Stimulated activated naive CD4-positive, alpha-beta T cell treated with Interleukin-2 at 50 U/mL for 16 hours (primary cell): ENCODE measurements around the gene VSTM1.
"Not testable (repeated sequence)": the region's sequence is repeated elsewhere in the genome, so short reads cannot be mapped to it uniquely, and the experiment has no call there.

ENCODE experiments used
- DNase-seq: peaks from one replicate; lab custom pipeline; 2025; lab: John Stamatoyannopoulos, UW

VSTM1 gene, protein sequence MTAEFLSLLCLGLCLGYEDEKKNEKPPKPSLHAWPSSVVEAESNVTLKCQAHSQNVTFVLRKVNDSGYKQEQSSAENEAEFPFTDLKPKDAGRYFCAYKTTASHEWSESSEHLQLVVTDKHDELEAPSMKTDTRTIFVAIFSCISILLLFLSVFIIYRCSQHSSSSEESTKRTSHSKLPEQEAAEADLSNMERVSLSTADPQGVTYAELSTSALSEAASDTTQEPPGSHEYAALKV

DNA sequence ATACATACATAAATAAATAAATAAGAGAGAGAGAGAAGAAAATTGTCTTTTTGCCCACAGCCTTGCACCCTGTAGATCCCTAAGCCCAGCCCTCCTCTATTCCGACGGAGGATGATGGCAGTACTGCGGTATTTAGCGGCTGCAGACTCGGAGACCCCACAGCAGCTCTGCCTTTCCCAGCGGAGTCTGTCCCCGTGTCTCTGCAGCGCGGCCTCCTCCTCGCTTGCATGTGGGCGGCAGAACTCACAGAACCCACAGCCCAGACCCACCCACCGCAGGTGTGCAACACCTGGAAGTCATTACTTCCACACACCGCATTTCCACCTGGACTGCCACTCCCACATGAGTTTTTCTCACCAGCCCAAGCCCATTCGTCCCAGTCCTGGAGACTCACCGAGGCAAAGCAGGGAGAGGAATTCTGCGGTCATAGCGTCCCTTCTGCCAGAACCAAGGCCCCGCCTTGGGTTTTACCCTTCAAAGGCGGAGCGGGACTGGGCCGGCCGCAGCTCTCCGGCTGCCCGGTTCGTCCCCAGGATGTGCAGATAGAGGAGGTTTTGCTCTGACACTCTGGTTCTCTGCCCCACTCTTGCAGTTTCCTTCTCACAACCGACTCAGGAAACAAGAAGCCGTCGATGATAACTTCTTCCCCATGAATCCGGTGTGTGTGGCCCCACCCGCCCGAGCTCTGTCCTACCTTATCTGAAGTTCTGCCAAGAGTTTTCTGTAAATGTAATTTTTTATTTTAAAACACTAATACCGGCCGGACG, at the start of gene VSTM1:
Gene VSTM1 (minus strand): TSS at position 548 of the 767 bp plus-strand sequence. CDS start 120 bp downstream, at position 428.
- DNase-seq: no peak

DNA sequence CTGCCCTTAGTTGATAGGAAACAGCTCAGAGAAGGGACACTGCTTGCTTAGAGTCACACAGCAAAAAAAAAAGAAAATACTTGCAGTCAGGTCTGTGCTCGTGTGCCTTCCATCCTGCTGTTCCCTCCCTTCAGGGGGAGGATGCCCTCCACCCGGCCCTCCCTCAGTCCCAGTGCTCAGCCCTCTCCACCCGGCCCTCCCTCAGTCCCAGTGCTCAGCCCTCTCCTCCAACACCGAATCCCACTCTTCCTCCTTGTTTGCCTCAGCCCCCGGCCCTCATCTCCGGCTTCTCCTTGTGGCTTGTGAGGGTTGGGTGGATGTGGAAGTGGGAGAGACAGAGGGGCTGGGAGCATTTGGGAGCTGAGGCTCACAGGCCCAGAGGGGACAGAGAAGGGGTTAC, 46.0 kb upstream of the VSTM1 start:
- DNase-seq: no peak

DNA sequence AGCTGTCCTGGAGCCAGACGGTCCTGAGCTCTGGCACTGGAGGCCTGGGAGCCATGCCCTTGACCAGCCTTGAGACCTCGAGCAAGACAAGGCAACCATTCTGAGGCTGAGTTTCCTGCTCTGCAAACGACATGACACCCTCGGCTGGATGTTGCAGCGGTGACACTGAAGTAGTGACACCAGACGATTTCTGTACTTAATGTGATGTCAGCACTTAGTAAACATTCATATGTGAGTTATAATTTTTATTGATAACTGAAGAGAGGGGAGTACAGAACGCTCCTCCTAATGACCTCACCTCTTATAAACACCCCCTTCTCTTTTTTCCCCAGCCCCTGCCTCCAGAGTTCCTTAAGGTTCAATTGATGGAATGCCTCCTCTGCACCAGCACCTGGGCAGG, 44.8 kb upstream of the VSTM1 start:
- no peak for DNase-seq

DNA sequence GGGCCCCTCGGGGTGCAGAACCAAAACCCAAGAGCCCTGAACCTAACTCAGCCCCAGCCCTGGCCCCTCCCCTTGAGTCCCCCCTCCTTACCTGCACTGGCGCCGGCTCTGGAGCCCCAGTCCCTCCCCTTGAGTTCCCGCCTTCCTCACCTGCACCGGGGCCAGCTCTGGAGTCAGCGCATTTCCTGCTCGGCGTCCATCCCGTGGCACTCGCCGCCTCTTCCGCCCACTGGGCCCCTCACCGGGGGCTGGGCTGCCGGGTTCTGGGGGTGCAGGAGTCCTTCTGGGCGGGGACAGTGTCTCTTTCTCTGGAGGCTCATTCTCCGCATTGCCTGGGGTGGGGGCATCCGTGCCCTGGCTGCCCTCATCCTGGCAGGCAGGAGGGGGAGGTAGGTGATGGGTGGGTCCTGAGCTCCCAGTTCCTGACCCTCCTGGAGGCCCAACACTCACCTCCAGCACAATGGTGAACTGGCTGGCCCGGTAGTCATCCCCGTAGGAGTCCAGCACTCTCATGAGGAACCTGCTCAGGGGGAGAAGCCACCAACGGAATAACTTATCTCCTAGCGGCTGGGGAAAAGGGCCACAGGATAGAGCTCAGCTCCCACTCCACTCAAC, 44.3 kb upstream of the VSTM1 start:
- no peak for DNase-seq

DNA sequence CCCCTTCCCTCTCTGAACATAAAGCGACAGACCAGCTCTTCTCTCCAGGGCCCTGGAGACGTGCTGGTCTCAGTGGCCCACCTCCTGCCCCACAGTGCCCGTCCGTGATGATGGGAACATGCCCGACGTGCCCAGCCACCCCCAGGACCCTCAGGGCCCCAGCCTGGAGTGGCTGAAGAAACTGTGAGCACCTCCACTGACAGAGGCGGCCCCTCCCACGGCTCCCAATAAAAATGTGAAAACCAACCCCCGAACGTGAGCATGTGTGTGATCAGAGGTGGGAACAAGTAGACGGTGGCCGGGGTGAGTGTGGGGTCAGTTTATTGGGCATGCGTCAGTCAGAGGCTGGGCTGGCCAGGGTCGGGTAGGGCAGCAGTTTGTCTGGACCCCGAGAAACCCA, 43.0 kb upstream of the VSTM1 start:
- no peak for DNase-seq

DNA sequence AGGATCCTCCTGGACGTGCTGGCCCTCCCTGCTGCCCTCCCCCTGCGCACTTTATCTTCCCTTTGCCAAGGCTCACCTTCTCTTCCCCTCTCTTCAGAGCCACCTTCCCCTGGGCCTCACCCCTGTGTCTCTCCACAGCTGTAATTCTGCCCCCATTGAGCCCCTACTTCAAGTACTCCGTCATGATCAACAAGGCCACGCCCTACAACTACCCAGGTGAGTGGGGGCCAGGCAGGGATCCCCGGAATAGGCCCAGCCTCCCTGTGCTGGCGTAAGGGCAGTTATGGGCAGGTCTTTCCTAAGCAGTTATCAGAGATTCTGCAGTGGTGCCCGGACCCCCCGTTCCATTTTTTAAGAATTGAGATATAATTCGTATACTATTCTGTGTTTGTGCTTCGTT, 42.1 kb upstream of the VSTM1 start:
- DNase-seq: no peak

DNA sequence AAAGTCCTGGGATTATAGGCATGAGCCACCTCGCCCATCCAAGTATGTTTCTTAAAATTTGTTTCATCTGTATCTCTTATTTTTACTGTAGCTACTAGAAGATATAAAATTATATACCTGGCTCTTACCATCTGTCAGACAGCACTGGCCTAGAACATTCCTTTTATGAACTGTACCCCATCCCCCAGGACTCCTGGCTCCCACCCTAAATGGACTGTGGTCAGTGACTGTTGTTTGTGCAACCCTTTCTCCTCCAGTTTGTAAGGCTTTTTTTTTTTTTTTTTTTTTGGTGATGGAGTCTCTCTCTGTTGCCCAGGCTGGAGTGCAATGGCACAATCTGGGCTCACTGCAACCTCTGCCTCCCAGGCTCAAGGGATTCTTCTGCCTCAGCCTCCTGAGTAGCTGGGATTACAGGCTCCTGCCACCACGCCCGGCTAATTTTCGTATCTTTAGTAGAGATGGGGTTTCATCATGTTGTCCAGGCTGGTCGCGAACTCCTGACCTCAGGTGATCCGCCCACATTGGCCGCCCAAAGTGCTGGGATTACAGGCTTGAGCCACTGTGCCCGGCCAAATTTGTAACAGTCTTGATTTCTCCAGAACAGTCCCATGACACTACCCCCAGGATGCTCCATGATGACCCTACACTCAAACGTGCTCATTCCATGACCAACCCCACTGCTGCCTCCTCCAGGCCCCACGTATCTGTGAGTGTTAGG, 41.5 kb upstream of the VSTM1 start:
- DNase-seq: no peak

DNA sequence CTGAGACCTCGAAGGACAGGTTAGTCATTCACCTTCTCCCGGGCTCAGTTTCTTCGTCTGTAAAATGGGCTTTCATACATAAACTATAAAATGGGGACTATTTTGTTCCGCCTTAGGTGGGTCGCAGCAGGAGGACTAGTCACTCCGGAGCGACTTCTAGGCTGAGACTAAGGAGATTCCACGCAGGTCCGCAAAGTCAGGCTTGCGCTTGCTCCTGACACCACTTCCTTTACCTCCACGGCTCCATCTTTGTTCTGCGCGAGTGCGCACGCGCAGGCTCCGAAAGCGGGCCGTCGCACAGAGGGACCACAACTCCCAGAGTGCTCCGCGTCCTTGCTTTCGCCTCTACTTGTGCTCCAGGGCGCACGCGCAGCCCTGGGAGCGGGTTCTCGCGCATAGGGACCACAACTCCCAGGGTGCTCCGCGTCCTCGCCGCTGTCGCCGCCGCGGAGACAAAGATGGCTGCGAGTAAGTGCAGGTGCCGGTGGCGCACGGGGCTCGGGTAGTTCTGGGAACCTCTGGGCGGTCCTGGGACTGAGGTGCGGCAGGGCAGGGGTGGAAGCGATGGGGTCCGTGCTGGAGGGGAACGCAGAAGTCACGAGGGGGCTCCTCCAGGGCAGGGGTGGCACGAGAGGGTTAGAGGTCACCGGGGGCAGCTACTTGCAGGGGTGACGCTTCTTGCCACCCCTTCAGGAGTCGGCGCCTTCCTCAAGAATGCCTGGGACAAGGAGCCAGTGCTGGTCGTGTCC, 38.9 kb upstream of the VSTM1 start, which contains the start of gene NDUFA3:
Gene NDUFA3 (plus strand): TSS at position 435 of the 749 bp plus-strand sequence. CDS start 24 bp downstream, at position 459.
- DNase-seq: peak; percentile 97

DNA sequence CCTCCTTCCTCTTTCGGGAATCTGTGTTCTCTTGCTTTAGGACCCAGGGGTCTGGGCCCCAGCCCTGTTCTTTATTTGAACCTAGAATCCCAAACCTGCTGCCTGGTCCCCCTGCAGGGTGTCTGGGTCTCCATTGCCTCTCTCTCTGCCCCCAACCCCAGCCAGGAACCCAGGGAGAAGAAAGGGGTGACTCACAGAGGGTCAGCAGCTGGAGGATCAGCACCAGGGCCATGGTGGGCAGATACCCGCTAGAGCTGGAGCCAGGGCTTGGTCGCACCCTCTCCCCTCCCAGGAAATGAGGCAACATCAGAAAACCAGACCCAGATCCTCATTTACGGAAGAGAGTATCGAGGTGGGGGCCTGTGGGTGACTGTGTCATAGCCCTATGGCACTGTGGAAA, 36.9 kb upstream of the VSTM1 start, which contains the start of gene OSCAR:
Gene OSCAR (minus strand): TSS at position 243 of the 400 bp plus-strand sequence. CDS start 11 bp downstream, at position 232.
- no peak for DNase-seq

DNA sequence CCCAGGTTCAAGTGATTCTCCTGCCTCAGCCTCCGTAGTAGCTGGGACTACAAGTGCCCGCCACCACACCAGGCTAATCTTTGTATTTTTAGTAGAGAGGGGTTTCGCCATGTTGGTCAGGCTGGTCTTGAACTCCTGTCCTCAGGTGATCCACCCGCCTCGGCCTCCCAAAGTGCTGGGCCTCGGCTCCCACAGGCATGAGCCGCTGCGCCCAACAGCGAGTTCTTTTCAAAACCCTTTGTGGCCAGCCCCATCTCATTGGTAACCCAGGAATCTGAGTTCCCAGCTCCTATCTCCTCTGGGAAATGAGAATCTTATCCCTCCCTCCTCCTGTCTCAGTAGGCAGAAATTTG, 36.2 kb upstream of the VSTM1 start:
- not testable (repeated sequence) for DNase-seq

DNA sequence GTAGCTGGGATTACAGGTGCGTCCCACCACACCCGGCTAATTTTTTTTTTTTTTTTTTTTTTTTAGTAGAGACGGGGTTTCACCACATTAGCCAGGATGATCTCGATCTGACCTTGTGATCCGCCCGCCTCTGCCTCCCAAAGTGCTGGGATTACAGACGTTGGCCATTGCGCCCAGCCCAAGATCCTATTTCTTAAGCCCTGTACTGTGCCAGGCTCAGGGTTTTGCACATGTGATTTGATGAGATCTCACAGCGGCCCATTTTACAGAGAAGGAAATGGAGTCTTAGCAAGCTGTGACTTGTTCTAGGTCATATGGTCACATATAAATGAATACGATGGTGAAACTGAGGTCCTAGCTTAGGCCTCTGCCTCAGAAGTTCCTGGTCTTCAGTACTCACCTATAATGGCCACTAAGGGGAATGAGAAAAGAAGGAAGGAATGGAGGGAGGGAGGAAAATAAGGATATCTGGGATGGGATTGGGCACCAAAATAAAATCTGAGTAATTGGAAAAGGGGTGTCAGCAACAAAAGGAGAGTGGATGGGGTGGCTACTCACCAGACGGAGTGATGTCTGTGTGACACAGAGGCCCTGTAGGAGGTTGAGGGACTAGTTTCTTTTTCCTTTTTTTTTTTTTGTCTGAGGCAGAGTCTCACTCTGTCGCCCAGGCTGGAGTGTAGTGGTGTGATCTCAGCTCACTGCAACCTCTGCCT, 35.6 kb upstream of the VSTM1 start:
- DNase-seq: no peak

DNA sequence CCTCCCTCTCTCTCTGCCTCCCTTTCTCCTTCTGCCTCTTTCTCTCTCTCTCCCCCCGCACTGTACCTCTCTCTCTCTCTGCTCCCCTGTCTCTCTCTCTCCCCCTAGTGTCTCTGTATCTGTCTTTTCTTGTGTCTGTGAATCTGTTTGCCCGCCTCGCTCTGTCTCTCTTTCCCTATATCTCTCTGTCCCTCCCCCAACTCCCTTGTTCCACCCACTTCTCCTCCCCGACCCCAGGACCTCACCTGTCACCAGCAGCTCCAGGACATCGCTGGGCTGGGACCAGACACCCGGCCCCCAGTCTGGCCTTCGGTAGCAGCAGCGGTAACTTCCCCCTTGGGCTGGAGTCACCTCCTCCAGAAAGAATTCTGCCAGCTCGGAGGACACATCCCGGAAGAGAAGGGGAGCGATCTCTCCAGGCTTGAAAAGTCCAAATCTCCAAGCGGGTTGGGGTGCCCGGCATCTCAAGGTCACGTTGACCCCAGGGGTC, 33.0 kb upstream of the VSTM1 start:
- DNase-seq: no peak

DNA sequence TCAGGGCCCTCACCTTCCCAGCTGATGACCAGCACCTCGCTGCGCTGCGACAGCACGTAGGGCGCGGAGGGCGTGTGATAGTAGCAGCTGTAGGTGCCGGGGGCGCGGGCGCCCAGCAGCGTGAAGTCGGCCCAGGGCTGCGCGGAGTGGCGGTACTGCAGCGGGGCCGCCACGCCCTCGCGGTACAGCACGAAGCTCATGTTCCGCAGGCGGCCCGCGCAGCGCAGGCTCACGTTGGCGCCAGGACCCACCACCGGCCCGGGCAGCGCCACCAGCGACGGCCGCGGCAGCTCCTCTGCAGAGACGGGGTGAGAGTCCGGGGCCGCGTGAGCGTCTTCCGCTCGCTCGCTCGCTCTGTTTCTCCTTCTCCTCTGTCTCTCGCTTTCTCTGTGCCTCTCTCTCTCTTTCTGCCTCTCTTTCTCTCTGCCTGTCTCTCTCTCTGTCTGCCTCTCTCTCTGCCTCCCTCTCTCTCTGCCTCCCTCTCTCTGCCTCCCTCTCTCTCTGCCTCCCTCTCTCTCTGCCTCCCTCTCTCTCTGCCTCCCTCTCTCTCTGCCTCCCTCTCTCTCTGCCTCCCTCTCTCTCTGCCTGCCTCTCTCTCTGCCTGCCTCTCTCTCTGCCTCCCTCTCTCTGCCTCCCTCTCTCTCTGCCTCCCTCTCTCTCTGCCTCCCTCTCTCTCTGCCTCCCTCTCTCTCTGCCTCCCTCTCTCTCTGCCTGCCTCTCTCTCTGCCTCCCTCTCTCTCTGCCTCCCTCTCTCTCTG, 32.3 kb upstream of the VSTM1 start:
- DNase-seq: peak; percentile 52

DNA sequence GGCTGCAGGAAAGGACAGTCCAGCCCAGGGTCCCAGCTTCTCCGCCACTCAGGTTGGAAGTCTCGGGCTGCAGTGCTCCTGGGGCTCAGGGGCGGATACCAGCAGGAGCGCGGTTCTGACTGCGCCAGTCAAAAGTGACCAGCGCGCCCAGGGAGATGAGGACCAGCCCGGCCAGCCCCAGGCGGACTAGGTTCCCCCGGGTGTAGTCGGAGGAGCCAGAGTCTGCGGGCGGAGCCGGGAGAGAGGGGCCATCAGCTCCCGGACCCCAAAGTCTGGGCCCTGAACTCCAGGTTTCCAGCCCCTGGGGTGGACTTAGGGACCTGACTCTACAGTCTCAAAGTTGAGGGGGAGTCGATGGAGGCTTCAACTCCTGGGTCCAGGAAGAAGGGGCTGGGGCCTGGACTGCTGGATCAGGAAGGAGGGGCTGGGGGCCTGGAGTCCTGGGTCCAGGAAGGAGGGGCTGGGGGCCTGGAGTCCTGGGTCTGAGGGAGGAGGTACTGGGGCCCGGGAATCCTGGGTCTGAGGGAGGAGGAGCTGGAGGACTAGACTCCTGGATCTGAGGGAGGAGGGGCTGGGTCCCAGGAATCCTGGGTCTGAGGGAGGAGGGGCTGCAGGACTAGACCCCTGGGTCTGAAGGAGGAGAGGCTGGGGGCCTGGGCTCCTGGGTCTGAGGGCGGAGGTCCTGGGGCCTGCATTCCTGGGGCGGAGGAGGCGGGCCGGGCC, 31.6 kb upstream of the VSTM1 start:
- no peak for DNase-seq

DNA sequence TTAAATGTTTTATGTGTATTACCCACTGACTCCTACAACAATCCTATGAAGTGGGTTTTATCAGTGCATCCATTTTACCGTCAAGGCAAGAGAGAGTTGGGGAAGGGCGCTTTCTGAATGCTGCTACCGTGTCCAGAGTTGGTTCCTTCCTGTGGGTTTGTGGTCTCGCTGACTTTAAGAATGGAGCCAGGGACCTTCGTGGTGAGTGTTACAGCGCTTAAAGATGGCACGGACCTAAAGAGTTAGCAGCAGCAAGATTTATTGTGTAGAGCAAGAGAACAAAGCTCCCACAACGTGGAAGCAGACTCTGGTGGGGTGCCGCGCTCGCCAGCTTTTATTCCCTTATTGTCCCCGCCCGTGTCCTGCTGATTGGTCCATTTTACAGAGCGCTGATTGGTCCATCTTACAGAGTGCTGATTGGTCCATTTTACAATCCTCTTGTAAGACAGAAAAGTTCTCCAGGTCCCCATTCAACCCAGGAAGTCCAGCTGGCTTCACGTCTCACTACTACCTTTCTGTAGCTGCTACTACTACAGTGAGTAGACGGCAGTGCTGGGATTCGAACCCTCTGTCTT, 30.8 kb upstream of the VSTM1 start:
- no peak for DNase-seq

DNA sequence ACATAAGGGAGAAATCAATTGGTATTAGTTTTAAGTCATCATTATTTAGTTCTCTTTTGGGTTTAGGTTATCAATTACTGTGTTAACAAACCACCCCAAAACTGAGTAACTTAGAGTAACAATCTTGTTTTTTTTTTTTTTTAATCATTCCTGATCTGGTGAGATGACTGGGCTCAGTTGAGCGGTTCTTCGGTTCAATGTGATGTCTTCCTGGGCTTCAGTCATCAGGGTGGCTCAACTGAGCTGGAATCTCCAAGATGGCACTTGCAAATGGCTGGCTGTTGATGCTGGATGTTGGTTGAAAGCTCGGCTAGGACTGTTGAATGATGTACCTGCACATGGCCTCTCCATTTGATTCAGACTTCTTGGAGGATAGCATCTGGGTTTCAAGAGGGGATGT, 20.7 kb upstream of the VSTM1 start:
- DNase-seq: no peak

DNA sequence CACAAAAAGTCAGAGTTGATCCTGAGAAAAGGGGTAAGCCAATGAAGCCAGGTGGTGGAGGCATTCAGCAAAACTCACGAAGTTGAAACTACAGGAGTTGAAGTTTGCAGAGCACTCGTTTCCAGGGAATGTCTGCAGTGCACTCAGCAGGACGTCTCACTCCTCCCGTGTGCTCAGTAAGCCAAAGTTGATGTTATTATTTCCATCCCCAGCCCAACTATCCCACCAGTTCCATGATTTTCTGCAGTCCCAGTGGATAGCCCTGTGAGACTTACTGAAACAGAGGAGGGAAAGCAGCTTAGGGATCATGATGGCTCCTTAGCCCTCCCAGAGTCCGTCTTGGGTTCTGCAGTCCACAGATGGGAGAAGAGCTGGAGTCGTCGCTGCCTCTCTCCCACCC, 17.3 kb upstream of the VSTM1 start, which contains the start of gene TARM1:
Gene TARM1 (minus strand): TSS at position 334 of the 400 bp plus-strand sequence. CDS start 25 bp downstream, at position 309.
- no peak for DNase-seq

DNA sequence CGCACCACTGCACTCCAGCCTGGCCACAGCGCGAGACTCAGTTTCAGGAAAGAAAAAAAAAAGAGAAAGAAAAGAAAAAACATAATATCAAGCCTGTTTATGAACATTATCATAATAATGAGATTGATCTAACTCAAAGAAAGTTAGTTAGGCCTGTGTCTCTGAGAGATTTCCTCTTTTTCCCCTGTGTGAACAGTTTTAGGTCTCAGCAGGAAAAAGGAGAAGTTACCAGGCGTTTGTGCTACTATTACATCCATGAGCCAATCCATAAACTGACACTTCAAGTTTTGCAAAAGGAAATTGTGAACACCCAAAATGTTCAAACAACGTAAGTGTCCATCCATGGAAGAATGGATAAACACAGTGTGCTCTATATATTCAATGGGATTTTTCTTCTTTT, 13.6 kb upstream of the VSTM1 start:
- DNase-seq: no peak

DNA sequence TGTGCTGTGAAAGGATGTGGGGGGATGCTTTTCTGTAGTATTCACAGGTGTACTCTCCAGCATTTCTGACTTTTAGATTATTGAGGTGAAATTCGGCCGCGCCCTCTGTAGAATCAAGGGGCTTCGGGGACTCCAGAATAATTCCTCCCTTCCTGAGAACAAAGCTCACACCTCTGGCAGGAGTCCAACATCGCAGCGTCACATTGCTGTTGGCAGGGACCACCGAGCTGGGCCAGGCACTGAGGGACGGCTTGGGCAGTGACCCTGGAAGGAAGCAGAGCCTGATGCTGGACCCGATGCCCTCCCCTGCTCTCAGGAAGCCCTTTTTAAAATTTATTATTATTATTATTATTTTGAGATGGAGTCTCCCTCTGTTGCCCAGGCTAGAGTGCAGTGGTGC, 11.2 kb upstream of the VSTM1 start:
- no peak for DNase-seq
